Choroid plexus epithelial cell (primary cell): ENCODE measurements around the gene FAM193A.

Experiments used
- DNase-seq: peaks from one replicate; pipeline ENCODE4 v3.0.0-alpha.2; 2010; ENCODE audit warnings: low read depth
- H3K4me3 ChIP-seq: 2 replicates; pipeline ENCODE4 v1.5.1; 2011; ENCODE audit warnings: low read depth, mild to moderate bottlenecking, control low read depth, low read length, moderate library complexity
- TF ChIP-seq, protein P1 (sequence below): conservative IDR thresholded peaks from 2 replicates; pipeline ENCODE4 v1.5.1; 2011; ENCODE audit warnings: low read depth, mild to moderate bottlenecking, control low read depth, inconsistent platforms, low read length, moderate library complexity

The FAM193A gene

DNA sequence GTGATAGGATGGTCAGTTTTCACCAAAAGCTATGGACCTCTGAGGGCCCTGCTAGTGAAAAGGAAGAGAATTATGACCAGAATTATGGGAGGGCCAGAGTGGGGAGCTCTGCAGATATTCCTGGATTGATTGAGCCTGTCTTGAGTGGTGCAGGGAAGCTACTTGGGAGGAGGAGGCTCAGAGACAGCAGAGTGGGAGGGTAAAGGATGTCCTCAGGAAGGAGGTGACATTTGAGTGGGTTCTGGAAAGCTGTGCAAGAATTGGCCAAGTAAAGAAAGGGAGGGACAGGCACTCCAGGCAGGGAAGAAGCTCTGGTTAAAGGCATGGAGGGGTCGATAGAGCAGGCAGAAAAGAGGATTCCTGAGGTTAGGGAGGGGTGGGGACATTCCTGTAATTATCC is 43.5 kb upstream of the FAM193A start:
- TF ChIP-seq, protein P1, sequence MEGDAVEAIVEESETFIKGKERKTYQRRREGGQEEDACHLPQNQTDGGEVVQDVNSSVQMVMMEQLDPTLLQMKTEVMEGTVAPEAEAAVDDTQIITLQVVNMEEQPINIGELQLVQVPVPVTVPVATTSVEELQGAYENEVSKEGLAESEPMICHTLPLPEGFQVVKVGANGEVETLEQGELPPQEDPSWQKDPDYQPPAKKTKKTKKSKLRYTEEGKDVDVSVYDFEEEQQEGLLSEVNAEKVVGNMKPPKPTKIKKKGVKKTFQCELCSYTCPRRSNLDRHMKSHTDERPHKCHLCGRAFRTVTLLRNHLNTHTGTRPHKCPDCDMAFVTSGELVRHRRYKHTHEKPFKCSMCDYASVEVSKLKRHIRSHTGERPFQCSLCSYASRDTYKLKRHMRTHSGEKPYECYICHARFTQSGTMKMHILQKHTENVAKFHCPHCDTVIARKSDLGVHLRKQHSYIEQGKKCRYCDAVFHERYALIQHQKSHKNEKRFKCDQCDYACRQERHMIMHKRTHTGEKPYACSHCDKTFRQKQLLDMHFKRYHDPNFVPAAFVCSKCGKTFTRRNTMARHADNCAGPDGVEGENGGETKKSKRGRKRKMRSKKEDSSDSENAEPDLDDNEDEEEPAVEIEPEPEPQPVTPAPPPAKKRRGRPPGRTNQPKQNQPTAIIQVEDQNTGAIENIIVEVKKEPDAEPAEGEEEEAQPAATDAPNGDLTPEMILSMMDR = no peak
- H3K4me3 ChIP-seq = no peak overlapping the region
- no peak for DNase-seq

DNA sequence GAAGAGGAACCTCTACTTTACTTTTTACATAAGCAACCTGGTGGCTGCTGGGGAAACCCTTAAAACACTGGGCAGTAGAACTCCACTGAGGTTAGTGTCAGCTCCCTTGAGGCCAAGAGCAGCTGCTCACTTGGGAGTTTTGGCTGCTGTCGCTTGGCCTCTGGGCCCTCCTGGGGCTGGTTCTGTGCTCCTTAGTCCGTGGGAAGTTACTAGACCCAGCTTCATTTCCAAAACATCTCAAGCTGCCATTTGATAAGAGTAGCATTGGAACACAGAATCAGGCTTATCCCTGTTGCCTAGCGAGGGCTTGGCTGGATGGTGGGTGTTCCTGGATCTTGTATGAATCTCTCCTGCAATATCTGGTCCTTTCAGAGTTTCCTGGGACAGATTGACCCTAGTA is 41.5 kb upstream of the FAM193A start:
- no peak overlapping the region for H3K4me3 ChIP-seq
- DNase-seq = peak; percentile 48
- TF ChIP-seq, protein P1 = no peak

DNA sequence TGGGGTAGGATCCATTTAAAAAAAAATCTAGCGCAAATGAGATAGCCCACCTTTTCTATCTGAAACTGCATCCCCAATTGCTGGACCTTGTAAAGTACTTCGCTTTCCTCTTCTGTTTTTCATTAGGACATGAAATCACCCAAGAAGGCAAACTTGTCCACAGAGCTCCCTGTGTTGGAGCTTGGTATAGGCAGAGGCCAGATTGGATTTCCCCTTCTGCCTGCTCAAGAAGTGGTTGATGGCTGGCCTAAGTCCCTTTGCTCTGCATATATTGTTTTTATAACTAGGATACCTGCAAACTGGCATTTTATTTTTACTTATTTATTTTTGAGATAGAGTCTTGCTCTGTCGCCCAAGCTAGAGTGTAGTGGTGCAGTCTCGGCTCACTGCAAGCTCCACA is 39.1 kb upstream of the FAM193A start:
- DNase-seq = no peak
- TF ChIP-seq, protein P1 = no peak
- H3K4me3 ChIP-seq = no peak overlapping the region

DNA sequence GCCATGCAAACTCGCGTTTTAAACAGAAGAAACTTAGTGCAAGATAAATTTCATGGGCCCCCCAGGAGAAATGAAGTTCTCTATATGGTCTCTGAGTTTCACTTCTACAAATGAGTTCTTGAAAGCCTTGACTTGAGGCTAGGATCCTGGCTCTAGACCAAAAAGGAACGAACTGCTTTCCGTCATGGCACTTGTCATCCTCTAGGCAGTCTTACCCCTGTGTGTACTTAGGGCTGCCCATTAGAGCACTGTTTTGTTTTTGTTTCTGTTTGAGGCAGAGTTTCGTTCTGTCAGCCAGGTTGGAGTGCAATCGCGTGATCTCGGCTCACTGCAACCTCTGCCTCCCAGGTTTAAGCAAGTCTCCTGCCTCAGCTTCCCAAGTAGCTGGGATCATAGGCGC is 38.5 kb upstream of the FAM193A start:
- TF ChIP-seq, protein P1 = no peak
- no peak overlapping the region for H3K4me3 ChIP-seq
- no peak for DNase-seq

DNA sequence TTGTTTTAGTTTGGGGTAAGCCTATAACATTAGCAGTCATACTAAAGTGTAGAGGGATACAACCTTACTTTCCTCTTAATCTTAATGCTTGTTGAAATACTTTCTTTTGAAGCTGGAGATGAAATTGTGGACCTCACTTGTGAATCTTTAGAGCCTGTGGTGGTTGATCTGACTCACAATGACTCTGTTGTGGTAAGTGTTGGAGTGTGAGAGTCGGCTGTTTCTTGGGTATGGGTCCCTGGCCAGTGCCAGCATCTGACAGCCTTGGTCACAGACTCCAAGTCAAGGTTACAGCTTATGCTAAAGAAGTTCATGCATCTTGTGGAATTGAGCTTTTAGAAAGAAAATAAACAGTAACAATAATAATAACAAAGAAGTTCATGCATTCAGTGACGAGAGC is 35.9 kb upstream of the FAM193A start:
- DNase-seq = no peak
- H3K4me3 ChIP-seq = no peak overlapping the region
- TF ChIP-seq, protein P1 = no peak

DNA sequence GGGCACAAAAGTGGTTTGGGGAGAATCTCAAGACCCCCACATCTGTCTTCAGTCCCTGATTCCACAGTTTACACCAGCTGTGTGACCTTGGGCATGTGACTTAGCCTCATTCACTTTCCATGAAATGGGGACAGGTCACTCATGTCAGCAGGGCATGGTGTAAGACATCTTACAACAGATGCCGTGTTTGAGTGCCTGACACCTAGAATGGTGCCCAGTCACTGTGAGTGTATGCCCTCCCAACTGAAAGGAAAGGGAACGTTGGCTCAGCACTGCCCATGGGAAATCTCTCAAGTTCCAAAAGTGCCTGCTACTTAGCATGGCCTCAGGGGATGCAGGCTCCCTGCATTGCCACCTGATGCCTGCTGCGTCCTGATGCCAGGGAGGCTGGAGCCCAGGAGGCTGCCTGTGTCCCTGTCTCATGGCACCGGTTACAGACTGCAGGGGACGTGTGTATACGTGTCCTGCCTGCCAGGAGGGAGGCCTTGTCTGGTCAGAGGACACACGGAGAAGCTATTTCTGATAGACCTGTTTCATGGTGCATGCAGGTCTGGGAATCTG is 35.3 kb upstream of the FAM193A start:
- no peak for DNase-seq
- H3K4me3 ChIP-seq = no peak overlapping the region
- TF ChIP-seq, protein P1 = no peak

DNA sequence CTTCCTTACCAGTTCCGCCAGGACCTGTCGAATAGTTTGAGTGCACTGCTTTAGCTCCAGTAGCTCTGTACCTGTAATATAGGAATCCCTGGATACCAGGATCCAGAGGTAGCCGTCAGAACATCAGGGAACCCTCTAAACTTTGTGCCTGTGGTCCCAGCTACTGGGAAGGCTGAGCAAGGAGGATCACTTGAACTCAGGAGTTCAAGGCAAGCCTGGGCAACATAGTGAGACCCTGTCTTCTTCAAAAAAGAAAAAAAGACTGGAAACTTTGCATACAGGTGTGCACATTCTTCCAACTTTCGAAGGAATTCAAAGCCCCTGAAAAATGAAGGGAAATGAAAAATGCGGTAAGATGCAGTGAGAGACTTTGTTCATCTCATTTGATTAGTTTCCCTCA is 32.6 kb upstream of the FAM193A start:
- H3K4me3 ChIP-seq = no peak overlapping the region
- TF ChIP-seq, protein P1 = no peak
- no peak for DNase-seq
